Muscle layer of duodenum (tissue), 2 donors: ENCODE measurements around the gene TRIM52.

Experiments used
- H3K27ac ChIP-seq: one replicate; pipeline ENCODE4 v1.7.0; 2013; ENCODE audit warnings: mild to moderate bottlenecking, low read length
- H3K27me3 ChIP-seq: one replicate; pipeline ENCODE4 v1.7.0; 2013; ENCODE audit warnings: low read depth, mild to moderate bottlenecking, control low read depth, low read length
- H3K36me3 ChIP-seq, 2 donors: one replicate each; pipeline ENCODE4 v1.7.0; 2013; ENCODE audit warnings: low read length in 2 of 2, control low read depth in 1 of 2, mild to moderate bottlenecking in 1 of 2; ENCODE audit not compliant: insufficient read depth in 2 of 2, control insufficient read depth in 1 of 2
- H3K4me1 ChIP-seq, 2 donors: one replicate each; pipeline ENCODE4 v1.7.0; 2013; ENCODE audit warnings: low read length in 2 of 2, mild to moderate bottlenecking in 2 of 2, control low read depth in 1 of 2, moderate library complexity in 1 of 2; ENCODE audit not compliant: insufficient read depth in 2 of 2, control insufficient read depth in 1 of 2
- H3K4me3 ChIP-seq, 2 donors: one replicate each; pipeline ENCODE4 v1.7.0; 2013; ENCODE audit warnings: low read length in 2 of 2, low read depth in 1 of 2, mild to moderate bottlenecking in 1 of 2
- H3K9me3 ChIP-seq, 2 donors: one replicate each; pipeline ENCODE4 v1.7.0; 2013; ENCODE audit warnings: low read length in 2 of 2, control low read depth in 1 of 2, mild to moderate bottlenecking in 1 of 2; ENCODE audit not compliant: control insufficient read depth in 1 of 2
- donor health status: healthy.

The TRIM52 gene

DNA sequence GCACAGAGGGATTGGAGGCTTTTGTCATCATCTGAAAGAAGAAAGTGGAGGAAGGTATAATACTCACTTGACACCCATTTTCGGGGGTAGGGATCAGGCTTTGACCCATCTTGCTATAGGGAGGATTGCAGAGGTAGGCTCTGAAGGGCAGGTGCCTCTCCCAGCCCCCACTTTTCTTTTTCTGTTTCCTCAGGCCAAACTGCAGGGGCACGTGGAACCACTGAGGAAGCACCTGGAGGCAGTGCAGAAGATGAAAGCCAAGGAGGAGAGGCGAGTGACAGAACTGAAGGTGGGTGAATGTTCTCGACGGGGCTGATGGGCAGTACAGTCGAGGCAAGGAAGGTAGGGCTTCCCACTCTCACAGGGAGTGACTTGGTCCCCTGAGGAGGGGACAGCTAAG is 30.4 kb downstream of the TRIM52 start:
- Histone ChIP-seq H3K4me1 (peaks cover 0 to 2% of the 10 kb centered on the region in 2 donors), H3K36me3 (peaks cover 36 to 45% of the 10 kb centered on the region in 2 donors), H3K9me3 (no peaks in the 10 kb centered on the region)

DNA sequence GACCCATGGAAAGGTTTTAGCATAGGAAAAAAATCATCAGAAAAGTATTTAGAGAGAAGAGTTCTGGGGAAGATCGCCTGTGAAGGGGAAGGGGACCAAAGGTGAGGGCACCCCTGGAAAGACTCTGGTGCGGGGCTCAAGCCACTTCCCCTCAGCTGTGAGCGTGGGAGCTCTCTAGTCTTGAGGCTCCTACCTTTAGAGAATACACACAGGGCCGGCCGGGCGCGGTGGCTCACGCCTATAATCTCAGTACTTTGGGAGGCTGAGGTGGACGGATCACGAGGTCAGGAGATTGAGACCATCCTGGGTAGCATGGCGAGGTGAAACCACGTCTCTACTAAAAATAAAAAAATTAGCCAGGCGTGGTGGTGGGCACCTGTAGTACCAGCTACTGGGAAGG is 30.9 kb downstream of the TRIM52 start:
- Histone ChIP-seq H3K4me1 (peaks cover 0 to 7% of the 10 kb centered on the region in 2 donors), H3K9me3 (no peaks in the 10 kb centered on the region), H3K36me3 (peaks cover 31 to 40% of the 10 kb centered on the region in 2 donors), H3K27me3 (no peaks in the 10 kb centered on the region), H3K27ac (no peak overlapping the region), H3K4me3 (no peak overlapping the region)

More for the DNA sequence above, 30.4 kb downstream of the TRIM52 start:
- no peaks in the 10 kb centered on the region for H3K27me3 ChIP-seq
- no peak overlapping the region for H3K27ac ChIP-seq
- H3K4me3 ChIP-seq = no peak overlapping the region

DNA sequence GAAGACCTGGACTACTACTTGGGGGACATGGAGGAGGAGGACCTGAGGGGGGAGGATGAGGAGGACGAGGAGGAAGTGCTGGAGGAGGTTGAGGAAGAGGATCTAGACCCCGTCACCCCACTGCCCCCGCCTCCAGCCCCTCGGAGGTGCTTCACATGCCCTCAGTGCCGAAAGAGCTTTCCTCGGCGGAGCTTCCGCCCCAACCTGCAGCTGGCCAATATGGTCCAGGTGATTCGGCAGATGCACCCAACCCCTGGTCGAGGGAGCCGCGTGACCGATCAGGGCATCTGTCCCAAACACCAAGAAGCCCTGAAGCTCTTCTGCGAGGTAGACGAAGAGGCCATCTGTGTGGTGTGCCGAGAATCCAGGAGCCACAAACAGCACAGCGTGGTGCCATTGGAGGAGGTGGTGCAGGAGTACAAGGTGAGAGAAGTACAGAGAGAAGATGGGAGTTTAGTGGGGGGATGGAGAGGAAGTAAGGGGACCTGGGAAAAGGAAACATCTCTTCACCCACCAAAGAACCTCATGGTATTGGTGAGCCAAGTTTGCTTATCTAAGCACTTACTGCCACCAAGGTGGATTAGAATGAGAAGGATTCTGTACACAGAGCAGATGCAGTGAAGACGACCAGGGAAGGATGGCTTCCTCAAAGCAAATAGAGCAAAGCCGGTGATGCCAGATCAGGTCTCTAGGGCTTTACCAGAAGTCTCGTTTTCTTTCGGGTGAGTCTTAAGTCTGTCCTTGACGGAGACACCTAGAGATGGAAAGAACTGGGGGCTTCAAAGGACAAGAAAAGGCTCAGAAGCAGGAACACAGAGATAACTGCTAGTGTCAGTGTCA is 36.3 kb downstream of the TRIM52 start:
- Histone ChIP-seq H3K36me3 (peaks cover 0 to 6% of the 10 kb centered on the region in 2 donors), H3K4me3 (peak overlapping the region; percentile 67 to 86), H3K4me1 (peaks cover 8 to 19% of the 10 kb centered on the region in 2 donors), H3K27me3 (no peaks in the 10 kb centered on the region), H3K9me3 (no peaks in the 10 kb centered on the region), H3K27ac (peak overlapping the region; percentile 83)

DNA sequence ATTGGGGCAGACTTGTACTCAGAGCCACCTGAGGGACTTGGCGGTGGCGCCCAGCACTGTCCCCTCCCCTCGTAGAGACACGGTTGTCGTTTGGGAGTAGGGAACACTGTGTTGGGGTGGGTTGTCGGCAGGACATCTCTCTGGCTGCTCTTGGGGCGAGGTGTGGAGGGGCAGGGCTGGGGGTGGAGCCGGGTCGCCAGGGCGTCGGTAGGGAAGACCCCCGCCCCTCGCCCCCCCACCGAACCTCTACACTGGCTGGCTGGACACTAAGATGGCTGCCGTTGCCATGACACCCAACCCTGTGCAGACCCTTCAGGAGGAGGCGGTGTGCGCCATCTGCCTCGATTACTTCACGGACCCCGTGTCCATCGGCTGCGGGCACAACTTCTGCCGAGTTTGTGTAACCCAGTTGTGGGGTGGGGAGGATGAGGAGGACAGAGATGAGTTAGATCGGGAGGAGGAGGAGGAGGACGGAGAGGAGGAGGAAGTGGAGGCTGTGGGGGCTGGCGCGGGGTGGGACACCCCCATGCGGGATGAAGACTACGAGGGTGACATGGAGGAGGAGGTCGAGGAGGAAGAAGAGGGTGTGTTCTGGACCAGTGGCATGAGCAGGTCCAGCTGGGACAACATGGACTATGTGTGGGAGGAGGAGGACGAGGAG is 37.1 kb downstream of the TRIM52 start:
- H3K27ac ChIP-seq = peak overlapping the region; percentile 83
- no peaks in the 10 kb centered on the region for H3K9me3 ChIP-seq
- peak overlapping the region; percentile 67 to 86 for H3K4me3 ChIP-seq
- peaks cover 0 to under 1% of the 10 kb centered on the region in 2 donors for H3K36me3 ChIP-seq
- H3K27me3 ChIP-seq = no peaks in the 10 kb centered on the region
- peaks cover 8 to 19% of the 10 kb centered on the region in 2 donors for H3K4me1 ChIP-seq

DNA sequence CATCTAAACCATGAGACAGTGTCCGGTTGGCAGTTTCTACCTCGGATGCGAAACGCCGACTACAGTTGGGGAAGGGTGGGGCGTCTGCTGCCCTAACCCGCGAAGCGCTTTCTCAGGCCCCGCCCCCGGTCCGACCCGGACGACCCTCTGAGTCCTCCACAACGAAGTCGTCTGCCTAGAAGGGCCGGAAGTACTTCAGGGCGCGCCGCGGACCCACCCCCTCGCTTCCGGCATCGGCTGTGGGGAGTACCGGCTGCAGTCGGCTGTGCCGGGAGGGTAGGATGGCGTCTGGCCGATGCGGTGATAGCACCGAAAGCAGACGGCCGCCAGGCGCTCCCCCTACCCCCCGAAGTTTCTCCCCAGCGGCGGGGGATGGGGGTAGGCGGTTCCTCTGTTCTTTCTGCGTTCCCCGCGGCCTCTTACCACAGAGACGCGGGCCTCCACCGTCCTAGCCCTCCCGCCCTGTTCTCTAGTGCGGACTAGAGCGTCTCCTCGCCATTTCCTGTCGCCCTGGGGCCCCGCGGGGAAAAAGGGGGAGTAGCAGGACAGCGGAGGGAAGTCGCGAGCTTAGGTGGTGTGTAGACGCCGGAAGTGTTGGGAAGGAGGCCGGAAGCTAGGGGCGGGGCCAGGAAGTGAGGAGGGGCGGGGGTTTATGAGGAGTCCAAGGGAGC is 37.8 kb downstream of the TRIM52 start, which contains the start of gene TRIM41:
TRIM41 (plus strand) TSS at position 224 of the 671 bp plus-strand sequence. CDS start 719 bp downstream, outside the sequence.
- Histone ChIP-seq H3K4me1 (peaks cover 8 to 19% of the 10 kb centered on the region in 2 donors), H3K9me3 (no peaks in the 10 kb centered on the region), H3K4me3 (peak within 1 kb of the TSS; percentile 67 to 86), H3K27me3 (no peaks in the 10 kb centered on the region), H3K27ac (peak within 1 kb of the TSS; percentile 83), H3K36me3 (no peaks in the 10 kb centered on the region)

DNA sequence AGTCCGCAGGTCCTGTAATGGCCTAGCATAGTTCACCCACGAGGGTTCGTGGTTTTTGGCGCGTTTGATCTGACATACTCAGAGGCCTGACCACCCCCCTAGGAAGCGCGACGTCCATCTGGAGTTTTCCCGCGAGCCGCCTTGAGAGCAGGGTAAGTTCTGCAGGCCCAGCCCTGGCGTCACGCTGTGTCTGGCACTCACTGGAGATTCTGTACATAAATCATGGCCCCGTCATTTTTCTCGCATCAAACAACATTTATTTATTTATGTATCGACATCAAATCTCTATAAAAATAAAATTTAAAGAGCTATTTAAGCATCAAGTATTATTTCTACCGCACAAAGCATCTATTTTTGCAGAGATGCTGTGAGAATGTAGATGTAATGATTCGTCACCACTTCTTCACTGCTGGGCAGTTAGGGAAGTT is 38.3 kb downstream of the TRIM52 start:
- H3K36me3 ChIP-seq = no peaks in the 10 kb centered on the region
- H3K27me3 ChIP-seq = no peaks in the 10 kb centered on the region
- H3K4me1 ChIP-seq = peaks cover 12 to 19% of the 10 kb centered on the region in 2 donors
- H3K27ac ChIP-seq = peak overlapping the region; percentile 83
- H3K4me3 ChIP-seq = peak overlapping the region; percentile 67 to 86
- H3K9me3 ChIP-seq = no peaks in the 10 kb centered on the region

DNA sequence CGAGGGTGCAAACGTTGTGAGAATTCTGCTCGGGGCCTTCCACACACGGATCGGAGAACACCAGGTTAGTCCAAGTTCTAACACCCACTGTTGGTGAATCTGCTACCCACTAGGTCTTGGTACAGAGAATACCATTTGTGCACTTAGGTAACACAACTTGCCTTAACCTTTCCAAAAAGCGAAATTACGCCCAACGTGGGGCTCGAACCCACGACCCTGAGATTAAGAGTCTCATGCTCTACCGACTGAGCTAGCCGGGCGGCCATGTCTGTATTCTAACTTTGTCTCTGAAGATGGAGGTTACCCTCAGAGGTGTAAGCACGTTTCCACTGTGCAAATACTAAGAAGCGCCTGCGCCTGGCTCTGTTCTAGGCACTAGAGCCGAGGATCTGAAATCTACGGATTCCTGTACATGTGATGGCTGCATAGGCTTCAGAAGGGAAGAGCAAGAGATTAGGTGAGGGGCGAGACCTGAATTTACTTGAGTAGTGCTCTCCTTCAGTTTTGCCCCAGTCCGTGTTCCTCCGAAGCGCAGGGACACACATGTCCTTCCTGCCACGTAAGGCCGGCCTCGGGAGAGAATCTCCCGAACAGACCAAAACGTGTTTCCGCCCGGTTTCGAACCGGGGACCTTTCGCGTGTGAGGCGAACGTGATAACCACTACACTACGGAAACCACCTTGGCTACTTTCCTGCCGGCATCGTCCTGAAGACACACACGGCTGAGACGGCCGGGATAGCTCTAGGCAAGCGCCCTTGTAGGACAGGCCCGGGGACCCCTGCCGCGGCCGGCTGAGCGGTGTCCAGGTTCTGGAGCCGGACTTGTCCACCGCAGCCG is 38.9 kb downstream of the TRIM52 start:
- peaks cover 12 to 19% of the 10 kb centered on the region in 2 donors for H3K4me1 ChIP-seq
- no peaks in the 10 kb centered on the region for H3K36me3 ChIP-seq
- H3K9me3 ChIP-seq = no peaks in the 10 kb centered on the region

DNA sequence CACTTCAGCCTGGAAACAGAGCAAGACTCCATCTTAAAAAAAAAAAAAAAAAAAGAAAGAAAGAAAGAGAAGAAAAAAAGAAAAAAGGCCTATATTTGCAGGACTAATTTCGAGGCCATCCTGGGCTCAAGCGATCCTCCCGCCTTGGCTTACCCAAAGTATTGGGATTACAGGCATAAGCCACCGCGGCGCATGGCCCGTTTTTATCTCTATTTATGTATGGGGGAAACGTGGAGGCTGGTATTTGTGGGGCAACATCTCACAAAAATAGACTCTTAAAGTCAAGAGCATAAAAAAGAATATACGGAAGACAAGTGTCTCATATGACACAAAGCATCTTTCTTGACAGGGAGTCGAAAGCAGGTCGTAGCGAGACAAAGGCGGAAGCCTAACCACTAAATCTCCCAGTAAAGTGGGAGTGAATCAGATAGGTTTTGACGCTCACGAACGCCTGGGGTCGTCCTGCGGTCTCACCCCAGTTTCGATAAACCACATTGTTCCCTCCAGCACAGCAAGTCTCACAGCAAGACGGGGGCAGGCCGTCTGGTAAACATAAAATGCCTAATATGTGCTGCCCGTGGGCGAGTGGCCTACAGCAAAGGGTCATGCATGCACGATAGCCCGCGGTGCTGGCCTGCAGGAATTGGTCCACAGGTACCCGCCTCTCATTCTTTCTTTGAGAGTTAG is 39.7 kb downstream of the TRIM52 start:
- H3K4me1 ChIP-seq = peaks cover 12 to 23% of the 10 kb centered on the region in 2 donors
- no peaks in the 10 kb centered on the region for H3K27me3 ChIP-seq
- peak overlapping the region; percentile 83 for H3K27ac ChIP-seq
- peak overlapping the region; percentile 67 to 86 for H3K4me3 ChIP-seq
- H3K9me3 ChIP-seq = no peaks in the 10 kb centered on the region
- no peaks in the 10 kb centered on the region for H3K36me3 ChIP-seq

More for the DNA sequence above, 38.9 kb downstream of the TRIM52 start:
- Histone ChIP-seq H3K4me3 (peak overlapping the region; percentile 67 to 86), H3K27ac (peak overlapping the region; percentile 83), H3K27me3 (no peaks in the 10 kb centered on the region)

DNA sequence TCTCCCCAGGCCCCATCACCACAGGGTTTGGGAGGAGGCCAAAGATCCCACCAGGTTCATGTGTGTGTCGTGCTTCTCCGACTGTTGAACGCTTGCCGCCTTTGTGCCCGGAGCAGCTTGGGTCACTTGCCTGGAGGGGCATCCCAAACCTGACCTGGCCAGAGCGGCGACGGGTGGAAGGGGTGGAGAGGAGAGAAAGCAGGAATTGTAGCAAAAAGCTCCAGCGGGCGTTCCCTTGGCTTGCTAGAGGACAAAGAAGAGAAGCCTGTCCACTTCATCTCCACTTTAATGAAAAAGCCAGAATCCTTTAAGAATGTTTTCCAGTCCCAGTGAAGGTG is 40.8 kb downstream of the TRIM52 start:
- peaks cover 12 to 21% of the 10 kb centered on the region in 2 donors for H3K4me1 ChIP-seq
- no peaks in the 10 kb centered on the region for H3K27me3 ChIP-seq
- no peak overlapping the region for H3K4me3 ChIP-seq
- no peaks in the 10 kb centered on the region for H3K36me3 ChIP-seq
- no peaks in the 10 kb centered on the region for H3K9me3 ChIP-seq
- no peak overlapping the region for H3K27ac ChIP-seq
